ENCODE measurements around the gene SLC7A5.
"Not testable (repeated sequence)": the region's sequence is repeated elsewhere in the genome, so short reads cannot be mapped to it uniquely, and the experiment has no call there.

Gene SLC7A5

DNA sequence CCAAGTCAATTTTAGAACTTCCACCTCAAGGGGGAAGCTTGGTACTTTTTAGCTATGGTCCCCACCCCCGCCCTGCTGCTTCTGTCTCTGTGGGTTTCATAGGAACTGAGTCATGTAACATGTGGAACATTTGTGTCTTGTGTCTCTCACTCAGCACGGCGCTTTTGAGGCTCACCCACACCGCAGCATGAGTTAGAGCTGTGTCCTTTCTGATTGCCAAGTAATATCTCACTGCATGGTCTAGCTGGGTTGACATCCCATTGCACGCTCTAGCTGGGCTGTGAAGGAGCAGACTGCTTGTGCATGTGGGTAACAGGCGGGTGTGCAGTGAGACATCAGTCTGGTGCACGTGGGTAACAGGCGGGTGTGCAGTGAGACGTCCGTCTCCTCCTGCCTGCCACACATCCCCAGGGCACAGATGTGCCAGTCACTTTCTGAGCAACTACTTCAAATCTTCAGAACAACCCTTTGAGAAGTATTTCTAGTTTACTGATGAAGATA, 26.4 kb upstream of the SLC7A5 start:
- ChIA-PET POLR2A (interaction anchor here (1.6 kb wide), 1 partner anchor 27 kb away, joined by 8 read pairs; the partner anchor contains the start of gene SLC7A5), CTCF (interaction anchor here (1.0 to 2.4 kb wide), 5 partner anchors 10 to 117 kb away, joined by 3 to 11 read pairs (median 4); no protein-coding TSS in a partner anchor)
- no peak overlapping the region for H3K4me3 ChIP-seq (ENCODE audit: low read depth, low read length)
- no peak for DNase-seq (ENCODE audit: low read depth, low spot score)
- TF ChIP-seq, protein P1, sequence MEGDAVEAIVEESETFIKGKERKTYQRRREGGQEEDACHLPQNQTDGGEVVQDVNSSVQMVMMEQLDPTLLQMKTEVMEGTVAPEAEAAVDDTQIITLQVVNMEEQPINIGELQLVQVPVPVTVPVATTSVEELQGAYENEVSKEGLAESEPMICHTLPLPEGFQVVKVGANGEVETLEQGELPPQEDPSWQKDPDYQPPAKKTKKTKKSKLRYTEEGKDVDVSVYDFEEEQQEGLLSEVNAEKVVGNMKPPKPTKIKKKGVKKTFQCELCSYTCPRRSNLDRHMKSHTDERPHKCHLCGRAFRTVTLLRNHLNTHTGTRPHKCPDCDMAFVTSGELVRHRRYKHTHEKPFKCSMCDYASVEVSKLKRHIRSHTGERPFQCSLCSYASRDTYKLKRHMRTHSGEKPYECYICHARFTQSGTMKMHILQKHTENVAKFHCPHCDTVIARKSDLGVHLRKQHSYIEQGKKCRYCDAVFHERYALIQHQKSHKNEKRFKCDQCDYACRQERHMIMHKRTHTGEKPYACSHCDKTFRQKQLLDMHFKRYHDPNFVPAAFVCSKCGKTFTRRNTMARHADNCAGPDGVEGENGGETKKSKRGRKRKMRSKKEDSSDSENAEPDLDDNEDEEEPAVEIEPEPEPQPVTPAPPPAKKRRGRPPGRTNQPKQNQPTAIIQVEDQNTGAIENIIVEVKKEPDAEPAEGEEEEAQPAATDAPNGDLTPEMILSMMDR (IDR thresholded peaks at IDR 0.05; ENCODE audit: insufficient read depth, low read length, missing control alignments) = no peak

- DNase-seq (ENCODE audit: low read depth, low spot score); H3K4me3 ChIP-seq (ENCODE audit: low read depth, low read length); POLR2A ChIA-PET: not testable (repeated sequence)
- CTCF ChIA-PET = interaction anchor here (0.9 to 1.7 kb wide), 5 partner anchors 16 to 125 kb away, joined by 3 to 10 read pairs (median 4); no protein-coding TSS in a partner anchor
Measured at GRCh38 chr16:87894005-87894404, 24.7 kb upstream of the SLC7A5 start.

DNA sequence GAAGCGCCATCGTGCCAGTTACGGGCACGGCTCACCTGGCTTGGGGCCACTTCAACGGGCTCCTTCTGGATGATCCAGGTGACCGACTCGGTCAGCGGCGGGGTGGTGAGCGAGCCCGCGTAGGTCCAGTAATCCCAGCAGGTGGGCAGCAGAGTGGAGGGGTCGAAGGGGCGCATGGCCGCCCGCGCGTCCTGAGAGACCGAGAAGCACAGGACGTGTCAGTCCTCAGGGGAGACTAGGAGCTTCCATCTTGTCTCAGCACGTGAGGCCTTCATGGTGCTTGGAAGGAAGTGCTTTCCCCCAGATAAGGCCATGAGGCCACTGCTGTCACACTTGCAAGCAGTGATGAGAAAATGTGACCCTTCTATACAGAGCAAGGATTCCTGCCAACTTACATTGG, 22.5 kb upstream of the SLC7A5 start:
- ChIA-PET POLR2A (interaction anchor here (0.6 kb wide), 1 partner anchor 22 kb away, joined by 4 read pairs; the partner anchor contains the start of gene SLC7A5), CTCF (interaction anchor here (1.2 kb wide), 1 partner anchor 42 kb away, joined by 3 read pairs; no protein-coding TSS in a partner anchor)
- TF ChIP-seq, protein P1 (IDR thresholded peaks at IDR 0.05; ENCODE audit: insufficient read depth, low read length, missing control alignments) = no peak
- H3K4me3 ChIP-seq (ENCODE audit: low read depth, low read length) = no peak overlapping the region
- no peak for DNase-seq (ENCODE audit: low read depth, low spot score)

GRCh38 chr16:87889762-87890161, 20.5 kb upstream of the SLC7A5 start:
- H3K4me3 ChIP-seq (ENCODE audit: low read depth, low read length); DNase-seq (ENCODE audit: low read depth, low spot score); CTCF ChIA-PET; POLR2A ChIA-PET: not testable (repeated sequence)

DNA sequence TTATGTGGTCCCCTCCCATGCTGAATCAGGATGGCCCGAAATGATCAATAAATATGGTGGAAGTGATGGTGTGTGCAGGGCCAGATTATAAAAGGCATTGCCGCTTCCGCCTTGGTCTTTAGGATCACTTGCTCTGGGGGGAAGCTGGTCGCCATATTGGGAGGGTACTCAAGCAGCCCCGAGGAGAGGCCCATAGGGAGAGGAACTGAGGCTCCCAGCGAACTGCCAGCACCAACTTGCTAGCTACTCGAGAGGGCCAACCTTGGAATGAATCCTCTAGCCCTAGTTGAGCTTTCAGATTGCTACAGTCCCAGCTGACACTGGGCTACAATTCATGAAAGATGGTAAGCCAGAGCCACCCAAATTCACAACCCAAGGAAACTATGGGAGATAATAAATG, 19.0 kb upstream of the SLC7A5 start:
- H3K4me3 ChIP-seq (ENCODE audit: low read depth, low read length); DNase-seq (ENCODE audit: low read depth, low spot score); POLR2A ChIA-PET: not testable (repeated sequence)
- CTCF ChIA-PET = interaction anchor here (1.0 kb wide), 1 partner anchor 17 kb away, joined by 3 read pairs; no protein-coding TSS in a partner anchor

DNA sequence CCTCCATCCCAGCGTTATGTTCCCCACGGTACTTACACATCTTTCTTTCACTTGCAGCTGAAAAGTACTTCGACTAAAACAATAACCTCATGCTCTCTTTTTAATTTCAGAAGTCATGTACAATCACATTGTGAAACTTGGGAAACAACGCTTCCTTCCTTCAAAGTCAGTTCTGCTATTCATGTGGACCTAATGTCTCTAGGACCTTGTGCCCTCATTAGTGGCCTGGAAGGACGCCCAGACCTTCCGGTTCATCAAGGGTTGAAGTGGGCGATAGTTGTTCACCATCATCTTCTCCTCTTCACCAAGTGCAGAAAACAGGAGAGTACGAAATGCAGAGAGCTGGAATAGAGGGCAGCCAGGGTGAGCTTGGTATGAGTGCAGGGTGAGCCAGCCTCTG, 18.6 kb upstream of the SLC7A5 start:
- CTCF ChIA-PET = interaction anchor here (1.0 kb wide), 1 partner anchor 17 kb away, joined by 3 read pairs; no protein-coding TSS in a partner anchor
- POLR2A ChIA-PET; DNase-seq (ENCODE audit: low read depth, low spot score); H3K4me3 ChIP-seq (ENCODE audit: low read depth, low read length): not testable (repeated sequence)

GRCh38 chr16:87885371-87885967, 16.2 kb upstream of the SLC7A5 start:
- H3K4me3 ChIP-seq (ENCODE audit: low read depth, low read length); DNase-seq (ENCODE audit: low read depth, low spot score); POLR2A ChIA-PET; CTCF ChIA-PET: not testable (repeated sequence)

DNA sequence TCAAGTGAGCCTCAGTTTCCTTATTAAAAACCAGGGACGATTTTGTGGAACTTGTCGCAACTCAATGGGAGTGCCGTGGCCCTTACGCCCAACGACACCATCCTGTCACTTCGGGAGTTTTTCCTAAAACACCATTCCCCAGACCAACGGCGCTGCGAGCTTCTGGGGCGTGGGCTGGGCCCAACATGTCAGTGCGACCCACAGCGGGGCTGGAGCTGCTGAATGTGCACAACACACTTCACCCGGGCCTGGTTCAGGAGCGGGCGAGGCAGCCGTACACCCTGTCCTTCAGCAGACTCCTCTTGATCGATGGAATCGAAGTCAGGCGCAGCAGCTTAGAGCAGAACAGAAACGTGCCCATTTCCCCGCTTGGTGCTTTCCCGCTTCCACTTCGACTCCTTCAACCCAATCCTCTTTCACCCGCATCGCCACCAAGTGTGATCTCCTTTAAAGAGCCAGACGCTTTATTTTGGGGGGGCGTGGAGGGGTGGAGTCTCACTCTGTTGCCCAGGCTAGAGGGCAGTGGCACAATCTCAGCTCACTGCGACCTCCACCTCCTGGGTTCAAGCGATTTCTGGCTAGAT, 13.2 kb upstream of the SLC7A5 start:
- ChIA-PET POLR2A (no interaction called here), CTCF (interaction anchor here (3.6 kb wide), 1 partner anchor 103 kb away, joined by 9 read pairs; no protein-coding TSS in a partner anchor)
- no peak for DNase-seq (ENCODE audit: low read depth, low spot score)
- H3K4me3 ChIP-seq (ENCODE audit: low read depth, low read length) = no peak overlapping the region
- TF ChIP-seq, protein P1 (IDR thresholded peaks at IDR 0.05; ENCODE audit: insufficient read depth, low read length, missing control alignments) = no peak

Measured in AG04449 (cell line).